K562 (cell line): ENCODE data around the gene GRIK1. TPM values are rescaled to one million over a fixed set of nuclear protein-coding genes. Genes with fewer than 3 reads are reported as not detected.

Source experiments
- ASH1L ChIP-seq: fragments of 450-650 bp; IDR thresholded peaks from 2 replicates; pipeline ENCODE4 v1.6.1; 2018; ENCODE audit warnings: borderline replicate concordance, mild to moderate bottlenecking, low read depth; ENCODE audit not compliant: partially characterized antibody
- HCFC1 ChIP-seq: IDR thresholded peaks from 2 replicates; pipeline ENCODE4 v1.6.1; 2012; ENCODE audit warnings: low read depth, low read length, improper control_type of control experiment
- HDAC2 ChIP-seq: fragments of 450-650 bp; IDR thresholded peaks from 2 replicates; pipeline ENCODE4 v1.6.1; 2016; ENCODE audit warnings: mild to moderate bottlenecking
- MTA2 ChIP-seq: fragments of 450-650 bp; IDR thresholded peaks from 2 replicates; pipeline ENCODE4 v1.6.1; 2016; ENCODE audit warnings: low read depth
- NCOA2 ChIP-seq, 2 experiments: fragments of 450-650 bp; IDR thresholded peaks; 2 replicates each; pipeline ENCODE4 v1.6.1; 2018; ENCODE audit warnings: mild to moderate bottlenecking in 2 of 2, moderate library complexity in 1 of 2; ENCODE audit not compliant: partially characterized antibody in 2 of 2
- POLR3G ChIP-seq: IDR thresholded peaks from 2 replicates; pipeline ENCODE4 v1.6.1; 2011; ENCODE audit not compliant: insufficient read length, insufficient replicate concordance; ENCODE audit errors: extremely low read depth
- PYGO2 ChIP-seq: fragments of 450-650 bp; IDR thresholded peaks from 2 replicates; pipeline ENCODE4 v1.6.1; 2016; ENCODE audit warnings: mild to moderate bottlenecking, missing genetic modification characterization, moderate library complexity, missing compliant biosample characterization
- RCOR1 ChIP-seq, 2 experiments: IDR thresholded peaks; 2 replicates each; pipeline ENCODE4 v1.6.1; 2012; ENCODE audit warnings: low read depth in 2 of 2, low read length in 2 of 2, borderline replicate concordance in 1 of 2, improper control_type of control experiment in 1 of 2
- RNF2 ChIP-seq: sonication (generic); IDR thresholded peaks from 2 replicates; pipeline ENCODE4 v1.6.1; 2016
- ZFP30 ChIP-seq: fragments of 250-450 bp; sonication (Bioruptor Pico); IDR thresholded peaks from 2 replicates; pipeline ENCODE4 v1.8.0; 2022; ENCODE audit warnings: moderate library complexity, mild to moderate bottlenecking, inconsistent platforms, borderline replicate concordance
- ZNF140 ChIP-seq: fragments of 250-450 bp; sonication (Bioruptor Pico); IDR thresholded peaks from 2 replicates; pipeline ENCODE4 v1.8.0; 2021; ENCODE audit warnings: moderate library complexity, mild to moderate bottlenecking, inconsistent platforms
- ZNF212 ChIP-seq: fragments of 450-650 bp; formaldehyde crosslinking; IDR thresholded peaks from 2 replicates; pipeline ENCODE4 v1.4.0; 2020; ENCODE audit warnings: mild to moderate bottlenecking
- ZNF41 ChIP-seq: fragments of 250-450 bp; sonication (Bioruptor Pico); conservative IDR thresholded peaks from 2 replicates; pipeline ENCODE4 v1.4.0; 2020; ENCODE audit warnings: mild to moderate bottlenecking
- polyA plus RNA-seq, 8 experiments: library from polyadenylated mRNA; depleted of rRNA in 4 of 8; stranded (reverse) in 5 of 8; unstranded in 3 of 8; fragments of >200 nt; fragmentation: Nextera tagmentation in 2 of 8; fragmentation: Illumina TruSeq in 1 of 8; extraction: Ambion mirVana in 2 of 8; extraction: Trizol in 1 of 8; gene quantifications; 2 replicates each; pipeline versions ENCODE4 v1.2.1 to v1.2.3, GENCODE V29; 2011 to 2014; ENCODE audit warnings: inconsistent platforms in 1 of 8, missing spikeins in 1 of 8
- total RNA-seq, 7 experiments: library from RNA; depleted of rRNA in 6 of 7; stranded (reverse); fragments of >200 nt in 6 of 7; fragmentation: Illumina TruSeq in 2 of 7; extraction: Trizol in 2 of 7; gene quantifications; 2 replicates each; pipeline versions ENCODE4 v1.2.1 to v1.2.3, GENCODE V29; 2011 to 2021; ENCODE audit warnings: low replicate concordance in 1 of 7
- TF ChIP-seq, protein P1 (sequence below): fragments of 250-450 bp; sonication (Bioruptor Pico); IDR thresholded peaks from 2 replicates; pipeline ENCODE4 v1.4.0; 2020; ENCODE audit warnings: borderline replicate concordance
- TF ChIP-seq, protein P2 (sequence below), 2 experiments: fragments of 450-650 bp in 1 of 2; IDR thresholded peaks; 2 replicates each; pipeline ENCODE4 v1.6.1; 2011 to 2017; ENCODE audit warnings: low read depth in 2 of 2, antibody characterized with exemption in 1 of 2, borderline replicate concordance in 1 of 2, low read length in 1 of 2, mild to moderate bottlenecking in 1 of 2, mixed read lengths in 1 of 2; ENCODE audit not compliant: control insufficient read depth in 1 of 2
- TF ChIP-seq, protein P3 (sequence below), 2 experiments: fragments of 150-350 bp in 1 of 2; IDR thresholded peaks; 2 replicates each; pipeline ENCODE4 v1.6.1; 2012 to 2016; ENCODE audit warnings: low read depth in 2 of 2, low read length in 2 of 2, mild to moderate bottlenecking in 1 of 2, moderate library complexity in 1 of 2
- TF ChIP-seq, protein P4 (sequence below): fragments of 150-350 bp; conservative IDR thresholded peaks from 2 replicates; pipeline ENCODE4 v1.6.1; 2014; ENCODE audit warnings: low read length

The GRIK1 gene
- total and polyA plus RNA-seq, 9 of the 15 experiments (the other 6 are each of a cell fraction or from before 2014, with no cell fraction given): 0.17 to 2.8 (median 0.53) TPM

DNA sequence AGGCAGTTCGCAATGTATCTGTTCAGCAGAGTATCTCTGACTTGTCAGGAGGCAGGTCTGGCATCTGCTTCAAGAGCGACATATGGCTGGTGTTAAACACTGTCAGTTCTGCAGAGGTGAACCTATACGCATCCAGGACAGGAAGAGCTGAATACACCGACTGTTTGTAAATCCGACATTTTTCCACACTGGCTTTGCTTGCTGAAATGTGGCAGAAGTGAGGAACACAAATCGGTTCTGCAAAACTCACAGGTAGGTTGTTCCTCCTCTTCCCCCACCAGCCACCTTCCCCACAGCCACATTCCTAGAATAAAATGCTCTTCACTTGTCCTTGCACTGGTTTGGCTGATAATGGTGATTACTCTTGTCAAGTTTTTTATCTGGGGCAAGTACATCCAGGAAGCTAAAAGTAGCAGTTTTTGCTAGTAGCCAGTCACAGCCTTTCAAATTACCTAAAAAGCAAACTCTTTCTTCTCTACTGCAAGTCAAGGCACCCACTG, 289.2 kb downstream of the GRIK1 start (continued):
- no peak for TF ChIP-seq MTA2
- TF ChIP-seq PYGO2 (tag): 0 out of 2 replicates have a peak, but pooled peaks have one; percentile 11
- no peak for TF ChIP-seq HCFC1
- no peak for TF ChIP-seq ZFP30 (CRISPR knock-in tag)
- peak; percentile 42; the same call in 1 of the 2 replicates for TF ChIP-seq RNF2
- no peak for TF ChIP-seq ZNF41 (CRISPR knock-in tag)
- TF ChIP-seq RCOR1 (IDR thresholded peaks at IDR 0.05; ENCODE audit: borderline replicate concordance in 1 of 2, low read depth in 2 of 2, low read length in 2 of 2): no peak
- TF ChIP-seq, protein P1, sequence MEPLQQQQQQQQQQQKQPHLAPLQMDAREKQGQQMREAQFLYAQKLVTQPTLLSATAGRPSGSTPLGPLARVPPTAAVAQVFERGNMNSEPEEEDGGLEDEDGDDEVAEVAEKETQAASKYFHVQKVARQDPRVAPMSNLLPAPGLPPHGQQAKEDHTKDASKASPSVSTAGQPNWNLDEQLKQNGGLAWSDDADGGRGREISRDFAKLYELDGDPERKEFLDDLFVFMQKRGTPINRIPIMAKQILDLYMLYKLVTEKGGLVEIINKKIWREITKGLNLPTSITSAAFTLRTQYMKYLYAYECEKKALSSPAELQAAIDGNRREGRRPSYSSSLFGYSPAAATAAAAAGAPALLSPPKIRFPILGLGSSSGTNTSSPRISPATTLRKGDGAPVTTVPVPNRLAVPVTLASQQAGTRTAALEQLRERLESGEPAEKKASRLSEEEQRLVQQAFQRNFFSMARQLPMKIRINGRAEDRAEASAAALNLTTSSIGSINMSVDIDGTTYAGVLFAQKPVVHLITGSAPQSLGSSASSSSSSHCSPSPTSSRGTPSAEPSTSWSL: no peak
- TF ChIP-seq NCOA2 (IDR thresholded peaks at IDR 0.05; ENCODE audit: partially characterized antibody in 2 of 2): no peak
- no peak for TF ChIP-seq POLR3G
- peak; percentile 63; the same call in 1 of the 2 replicates for TF ChIP-seq HDAC2
- TF ChIP-seq ASH1L: no peak
- TF ChIP-seq, protein P2, sequence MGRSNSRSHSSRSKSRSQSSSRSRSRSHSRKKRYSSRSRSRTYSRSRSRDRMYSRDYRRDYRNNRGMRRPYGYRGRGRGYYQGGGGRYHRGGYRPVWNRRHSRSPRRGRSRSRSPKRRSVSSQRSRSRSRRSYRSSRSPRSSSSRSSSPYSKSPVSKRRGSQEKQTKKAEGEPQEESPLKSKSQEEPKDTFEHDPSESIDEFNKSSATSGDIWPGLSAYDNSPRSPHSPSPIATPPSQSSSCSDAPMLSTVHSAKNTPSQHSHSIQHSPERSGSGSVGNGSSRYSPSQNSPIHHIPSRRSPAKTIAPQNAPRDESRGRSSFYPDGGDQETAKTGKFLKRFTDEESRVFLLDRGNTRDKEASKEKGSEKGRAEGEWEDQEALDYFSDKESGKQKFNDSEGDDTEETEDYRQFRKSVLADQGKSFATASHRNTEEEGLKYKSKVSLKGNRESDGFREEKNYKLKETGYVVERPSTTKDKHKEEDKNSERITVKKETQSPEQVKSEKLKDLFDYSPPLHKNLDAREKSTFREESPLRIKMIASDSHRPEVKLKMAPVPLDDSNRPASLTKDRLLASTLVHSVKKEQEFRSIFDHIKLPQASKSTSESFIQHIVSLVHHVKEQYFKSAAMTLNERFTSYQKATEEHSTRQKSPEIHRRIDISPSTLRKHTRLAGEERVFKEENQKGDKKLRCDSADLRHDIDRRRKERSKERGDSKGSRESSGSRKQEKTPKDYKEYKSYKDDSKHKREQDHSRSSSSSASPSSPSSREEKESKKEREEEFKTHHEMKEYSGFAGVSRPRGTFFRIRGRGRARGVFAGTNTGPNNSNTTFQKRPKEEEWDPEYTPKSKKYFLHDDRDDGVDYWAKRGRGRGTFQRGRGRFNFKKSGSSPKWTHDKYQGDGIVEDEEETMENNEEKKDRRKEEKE (IDR thresholded peaks at IDR 0.05; ENCODE audit: borderline replicate concordance in 1 of 2, control insufficient read depth in 1 of 2, low read depth in 2 of 2, low read length in 1 of 2): no peak
- TF ChIP-seq, protein P3, sequence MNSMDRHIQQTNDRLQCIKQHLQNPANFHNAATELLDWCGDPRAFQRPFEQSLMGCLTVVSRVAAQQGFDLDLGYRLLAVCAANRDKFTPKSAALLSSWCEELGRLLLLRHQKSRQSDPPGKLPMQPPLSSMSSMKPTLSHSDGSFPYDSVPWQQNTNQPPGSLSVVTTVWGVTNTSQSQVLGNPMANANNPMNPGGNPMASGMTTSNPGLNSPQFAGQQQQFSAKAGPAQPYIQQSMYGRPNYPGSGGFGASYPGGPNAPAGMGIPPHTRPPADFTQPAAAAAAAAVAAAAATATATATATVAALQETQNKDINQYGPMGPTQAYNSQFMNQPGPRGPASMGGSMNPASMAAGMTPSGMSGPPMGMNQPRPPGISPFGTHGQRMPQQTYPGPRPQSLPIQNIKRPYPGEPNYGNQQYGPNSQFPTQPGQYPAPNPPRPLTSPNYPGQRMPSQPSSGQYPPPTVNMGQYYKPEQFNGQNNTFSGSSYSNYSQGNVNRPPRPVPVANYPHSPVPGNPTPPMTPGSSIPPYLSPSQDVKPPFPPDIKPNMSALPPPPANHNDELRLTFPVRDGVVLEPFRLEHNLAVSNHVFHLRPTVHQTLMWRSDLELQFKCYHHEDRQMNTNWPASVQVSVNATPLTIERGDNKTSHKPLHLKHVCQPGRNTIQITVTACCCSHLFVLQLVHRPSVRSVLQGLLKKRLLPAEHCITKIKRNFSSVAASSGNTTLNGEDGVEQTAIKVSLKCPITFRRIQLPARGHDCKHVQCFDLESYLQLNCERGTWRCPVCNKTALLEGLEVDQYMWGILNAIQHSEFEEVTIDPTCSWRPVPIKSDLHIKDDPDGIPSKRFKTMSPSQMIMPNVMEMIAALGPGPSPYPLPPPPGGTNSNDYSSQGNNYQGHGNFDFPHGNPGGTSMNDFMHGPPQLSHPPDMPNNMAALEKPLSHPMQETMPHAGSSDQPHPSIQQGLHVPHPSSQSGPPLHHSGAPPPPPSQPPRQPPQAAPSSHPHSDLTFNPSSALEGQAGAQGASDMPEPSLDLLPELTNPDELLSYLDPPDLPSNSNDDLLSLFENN (IDR thresholded peaks at IDR 0.05; ENCODE audit: low read depth in 2 of 2, low read length in 2 of 2): no peak
- no peak for TF ChIP-seq ZNF212 (CRISPR knock-in tag)
- TF ChIP-seq, protein P4, sequence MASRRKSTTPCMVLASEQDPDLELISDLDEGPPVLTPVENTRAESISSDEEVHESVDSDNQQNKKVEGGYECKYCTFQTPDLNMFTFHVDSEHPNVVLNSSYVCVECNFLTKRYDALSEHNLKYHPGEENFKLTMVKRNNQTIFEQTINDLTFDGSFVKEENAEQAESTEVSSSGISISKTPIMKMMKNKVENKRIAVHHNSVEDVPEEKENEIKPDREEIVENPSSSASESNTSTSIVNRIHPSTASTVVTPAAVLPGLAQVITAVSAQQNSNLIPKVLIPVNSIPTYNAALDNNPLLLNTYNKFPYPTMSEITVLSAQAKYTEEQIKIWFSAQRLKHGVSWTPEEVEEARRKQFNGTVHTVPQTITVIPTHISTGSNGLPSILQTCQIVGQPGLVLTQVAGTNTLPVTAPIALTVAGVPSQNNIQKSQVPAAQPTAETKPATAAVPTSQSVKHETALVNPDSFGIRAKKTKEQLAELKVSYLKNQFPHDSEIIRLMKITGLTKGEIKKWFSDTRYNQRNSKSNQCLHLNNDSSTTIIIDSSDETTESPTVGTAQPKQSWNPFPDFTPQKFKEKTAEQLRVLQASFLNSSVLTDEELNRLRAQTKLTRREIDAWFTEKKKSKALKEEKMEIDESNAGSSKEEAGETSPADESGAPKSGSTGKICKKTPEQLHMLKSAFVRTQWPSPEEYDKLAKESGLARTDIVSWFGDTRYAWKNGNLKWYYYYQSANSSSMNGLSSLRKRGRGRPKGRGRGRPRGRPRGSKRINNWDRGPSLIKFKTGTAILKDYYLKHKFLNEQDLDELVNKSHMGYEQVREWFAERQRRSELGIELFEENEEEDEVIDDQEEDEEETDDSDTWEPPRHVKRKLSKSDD: no peak
- TF ChIP-seq ZNF140: no peak
